GM23338 (cell line): ENCODE measurements around the gene CCDC91. TPM values are rescaled to one million over a fixed set of nuclear protein-coding genes. Genes with fewer than 3 reads are reported as not detected.

Source experiments
- ATAC-seq: fragments of 200-7000 bp; cut with Tn5 transposase; 3 replicates; pipeline ENCODE4 v1.9.1; 2020
- DNase-seq: peaks from one replicate; pipeline ENCODE4 v3.0.0-alpha.2; 2015; ENCODE audit warnings: low spot score
- H2AFZ ChIP-seq: fragments of 200-600 bp; sonication (generic); 2 replicates; pipeline ENCODE4 v1.8.0; 2016; ENCODE audit warnings: antibody characterized with exemption, mild to moderate bottlenecking, moderate library complexity
- H3F3A ChIP-seq: fragments of 200-600 bp; sonication (generic); replicated peaks from 2 replicates; pipeline ENCODE4 v1.8.0; 2017; ENCODE audit warnings: antibody characterized with exemption, mixed run types, low read depth
- H3K27ac ChIP-seq: fragments of 200-600 bp; sonication (generic); 2 replicates; pipeline ENCODE4 v1.6.1; 2016; ENCODE audit warnings: low read depth
- H3K27me3 ChIP-seq: fragments of 200-600 bp; sonication (generic); 2 replicates; pipeline ENCODE4 v1.8.0; 2016; ENCODE audit warnings: mild to moderate bottlenecking, mixed run types, moderate library complexity; ENCODE audit not compliant: insufficient read depth
- H3K36me3 ChIP-seq: fragments of 200-600 bp; sonication (generic); 2 replicates; pipeline ENCODE4 v1.8.0; 2016; ENCODE audit warnings: mild to moderate bottlenecking; ENCODE audit not compliant: insufficient read depth
- H3K4me1 ChIP-seq: fragments of 200-600 bp; sonication (generic); 2 replicates; pipeline ENCODE4 v1.8.0; 2016; ENCODE audit warnings: mild to moderate bottlenecking, moderate library complexity; ENCODE audit not compliant: insufficient read depth
- H3K4me2 ChIP-seq: fragments of 200-600 bp; sonication (generic); 2 replicates; pipeline ENCODE4 v1.7.1; 2017; ENCODE audit warnings: mixed run types
- H3K4me3 ChIP-seq: fragments of 200-600 bp; sonication (generic); 2 replicates; pipeline ENCODE4 v1.6.1; 2016; ENCODE audit warnings: mixed run types
- H3K79me2 ChIP-seq: fragments of 200-600 bp; sonication (generic); replicated peaks from 2 replicates; pipeline ENCODE4 v1.8.0; 2017; ENCODE audit warnings: mild to moderate bottlenecking; ENCODE audit not compliant: insufficient read depth
- H3K9me2 ChIP-seq: fragments of 200-600 bp; sonication (generic); 2 replicates; pipeline ENCODE4 v1.8.0; 2017; ENCODE audit not compliant: insufficient read depth
- H4K20me1 ChIP-seq: fragments of 200-600 bp; sonication (generic); replicated peaks from 2 replicates; pipeline ENCODE4 v1.8.0; 2017; ENCODE audit warnings: mild to moderate bottlenecking; ENCODE audit not compliant: insufficient read depth
- H3K27ac Mint-ChIP-seq: 2 replicates; pipeline ENCODE4 v1.8.0; 2020; ENCODE audit warnings: inconsistent platforms, mild to moderate bottlenecking, moderate library complexity, mixed read lengths
- H3K27me3 Mint-ChIP-seq: 3 replicates; pipeline ENCODE4 v1.8.0; 2022; ENCODE audit warnings: low read depth, mild to moderate bottlenecking, moderate library complexity, mixed read lengths, inconsistent platforms; ENCODE audit not compliant: insufficient read depth, poor library complexity
- H3K36me3 Mint-ChIP-seq: 3 replicates; pipeline ENCODE4 v1.8.0; 2021; ENCODE audit warnings: low read depth, mild to moderate bottlenecking, inconsistent platforms, moderate library complexity, mixed read lengths
- H3K4me1 Mint-ChIP-seq: 3 replicates; pipeline ENCODE4 v1.8.0; 2020; ENCODE audit warnings: mild to moderate bottlenecking, inconsistent platforms, mixed read lengths
- H3K4me3 Mint-ChIP-seq: 3 replicates; pipeline ENCODE4 v1.8.0; 2021; ENCODE audit warnings: moderate library complexity, mild to moderate bottlenecking, inconsistent platforms, mixed read lengths
- H3K9me3 Mint-ChIP-seq: 3 replicates; pipeline ENCODE4 v1.8.0; 2020; ENCODE audit warnings: moderate library complexity, mild to moderate bottlenecking, inconsistent platforms, mixed read lengths
- CREB1 ChIP-seq: fragments of 250-450 bp; sonication (Bioruptor Pico); IDR thresholded peaks from 2 replicates; pipeline ENCODE4 v1.5.0; 2020; ENCODE audit warnings: low read depth, mild to moderate bottlenecking, moderate library complexity
- CTCF ChIP-seq, 2 experiments: fragments of 200-600 bp in 1 of 2; sonication (generic) in 1 of 2; conservative IDR thresholded peaks; 2 replicates each; pipeline versions ENCODE4 v1.5.1 to v1.6.1; 2016 to 2017; ENCODE audit warnings: antibody characterized with exemption in 2 of 2, low read depth in 2 of 2, mild to moderate bottlenecking in 2 of 2, moderate library complexity in 1 of 2
- ETS1 ChIP-seq: IDR thresholded peaks from 2 replicates; pipeline ENCODE4 v1.6.1; 2016; ENCODE audit warnings: antibody characterized with exemption
- EZH2 ChIP-seq: fragments of 200-600 bp; sonication (generic); IDR thresholded peaks from one replicate; pipeline ENCODE4 v1.8.0; 2017; ENCODE audit warnings: antibody characterized with exemption, mild to moderate bottlenecking, low read depth; ENCODE audit not compliant: unreplicated experiment
- JUNB ChIP-seq: IDR thresholded peaks from one replicate; pipeline ENCODE4 v1.6.1; 2016; ENCODE audit warnings: antibody characterized with exemption; ENCODE audit not compliant: unreplicated experiment
- POLR2AphosphoS5 ChIP-seq: IDR thresholded peaks from 2 replicates; pipeline ENCODE4 v1.6.1; 2016; ENCODE audit warnings: antibody characterized with exemption, low read depth
- REST ChIP-seq: IDR thresholded peaks from one replicate; pipeline ENCODE4 v1.6.1; 2018; ENCODE audit warnings: antibody characterized with exemption; ENCODE audit not compliant: unreplicated experiment
- ZNF114 ChIP-seq: fragments of 250-450 bp; sonication (Bioruptor Pico); IDR thresholded peaks from 2 replicates; pipeline ENCODE4 v1.5.0; 2020; ENCODE audit warnings: mild to moderate bottlenecking, moderate library complexity
- ZNF331 ChIP-seq: fragments of 250-450 bp; sonication (Bioruptor Pico); IDR thresholded peaks from 2 replicates; pipeline ENCODE4 v1.5.0; 2020; ENCODE audit warnings: low read depth, mild to moderate bottlenecking, moderate library complexity
- polyA plus RNA-seq: library from polyadenylated mRNA; unstranded; fragments of >200 nt; fragmentation: Nextera tagmentation; extraction: Ambion mirVana; gene quantifications from 2 replicates; pipeline ENCODE4 v1.2.1, GENCODE V29; 2016
- total RNA-seq: library from RNA; depleted of rRNA; stranded (reverse); fragments of >200 nt; shearing (Covaris generic); gene quantifications from 2 replicates; pipeline ENCODE4 v1.2.3, GENCODE V29; 2014

Gene CCDC91
- total and polyA plus RNA-seq, 2 experiments from 2014 or later, result 24.7 to 48.7 TPM

DNA sequence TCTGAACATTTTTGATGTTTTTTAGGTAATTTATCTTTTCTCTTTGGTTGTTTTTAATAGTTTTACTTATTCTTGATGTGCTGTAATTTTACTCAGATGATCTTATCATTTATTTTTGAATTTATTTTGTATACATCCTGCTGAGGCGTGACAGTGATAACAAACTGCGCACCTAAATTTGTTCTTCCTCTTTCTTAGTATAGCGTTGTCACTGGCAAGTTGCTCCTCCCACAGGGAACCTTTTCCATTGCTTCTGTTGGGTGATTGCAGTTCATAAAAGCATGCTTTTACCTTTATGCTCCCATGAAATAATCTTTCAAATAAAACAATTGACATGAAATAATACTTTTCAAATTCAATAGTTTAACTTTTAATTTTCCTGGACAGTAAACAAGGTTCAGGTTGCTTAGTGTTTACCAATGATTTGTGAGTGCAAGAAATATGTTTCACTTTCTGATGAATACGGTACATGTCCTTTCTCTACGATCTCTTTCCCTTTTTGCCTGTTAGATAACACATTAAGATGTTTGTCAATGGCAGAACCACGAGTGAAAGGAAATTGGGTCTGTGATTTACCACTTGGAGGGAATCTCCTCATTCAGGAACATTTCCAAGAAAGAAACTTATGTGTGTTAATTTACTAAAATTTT is 223.3 kb downstream of the CCDC91 start (continued):
- no peak for TF ChIP-seq REST

- Histone ChIP-seq H4K20me1 (no peaks in the 10 kb centered on the region), H3F3A (no peaks in the 10 kb centered on the region), H2AFZ (no peak overlapping the region), H3K27ac (peak overlapping the region; percentile 33), H3K4me2 (peak overlapping the region; percentile 33), H3K9me2 (no peaks in the 10 kb centered on the region), H3K4me3 (no peak overlapping the region), H3K4me1 (peaks cover 19% of the 10 kb centered on the region), H3K27me3 (no peaks in the 10 kb centered on the region), H3K36me3 (no peaks in the 10 kb centered on the region), H3K79me2 (no peaks in the 10 kb centered on the region)
- H3K4me3 Mint-ChIP-seq, result no peak overlapping the region; the same call in 2 of the 3 replicates
- H3K4me1 Mint-ChIP-seq, result peaks cover 20% of the 10 kb centered on the region
- peak overlapping the region; percentile 89 for H3K27ac Mint-ChIP-seq
- TF ChIP-seq POLR2AphosphoS5 (no peak), ETS1 (no peak), ZNF331 (CRISPR knock-in tag) (no peak), EZH2 (no peak), CREB1 (CRISPR knock-in tag) (no peak), JUNB (no peak), ZNF114 (CRISPR knock-in tag) (no peak)
- no peaks in the 10 kb centered on the region for H3K9me3 Mint-ChIP-seq
- ATAC-seq (peak; percentile 47; the same call in 2 of the 3 replicates), DNase-seq (peak; percentile 38)
- no peaks in the 10 kb centered on the region for H3K27me3 Mint-ChIP-seq
- H3K36me3 Mint-ChIP-seq, result peaks cover 15% of the 10 kb centered on the region
Observed at GRCh38 chr12:28415755-28416154, 225.5 kb downstream of the CCDC91 start.

DNA sequence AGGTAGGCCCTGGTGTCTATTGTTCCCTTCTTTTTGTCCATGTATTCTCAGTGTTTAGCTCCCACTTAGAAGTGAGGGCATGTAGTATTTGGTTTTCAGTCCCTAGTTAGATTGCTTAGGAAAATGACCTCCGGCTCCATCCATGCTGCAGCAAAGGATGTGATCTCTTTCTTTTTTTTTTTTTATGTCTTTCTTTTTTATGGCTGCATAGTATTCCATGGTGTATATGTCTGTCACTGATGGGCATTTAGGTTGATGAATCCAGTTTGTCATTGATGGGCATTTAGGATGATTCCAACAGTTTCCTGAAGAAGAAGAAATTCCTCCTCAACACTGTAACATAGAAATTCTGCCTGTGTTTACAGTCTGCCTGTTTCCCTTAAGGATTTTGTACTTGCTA is 231.1 kb downstream of the CCDC91 start:
- Mint-ChIP-seq H3K4me3 (no peak overlapping the region), H3K9me3 (no peaks in the 10 kb centered on the region; the same call in 2 of the 3 replicates), H3K4me1 (peaks cover 11% of the 10 kb centered on the region), H3K36me3 (peaks cover 10% of the 10 kb centered on the region; the same call in 2 of the 3 replicates), H3K27ac (no peak overlapping the region), H3K27me3 (no peaks in the 10 kb centered on the region)
- no peak overlapping the region for H2AFZ ChIP-seq
- no peak overlapping the region for H3K4me2 ChIP-seq
- H3K4me3 ChIP-seq, result no peak overlapping the region
- H3K36me3 ChIP-seq, result no peaks in the 10 kb centered on the region
- no peak overlapping the region for H3K27ac ChIP-seq
- H3K4me1 ChIP-seq, result peaks cover 9% of the 10 kb centered on the region
- no peaks in the 10 kb centered on the region for H4K20me1 ChIP-seq
- DNase-seq, result no peak
- H3K79me2 ChIP-seq, result no peaks in the 10 kb centered on the region
- ATAC-seq, result no peak
- H3K27me3 ChIP-seq, result no peaks in the 10 kb centered on the region
- no peaks in the 10 kb centered on the region for H3F3A ChIP-seq
- H3K9me2 ChIP-seq, result no peaks in the 10 kb centered on the region
- TF ChIP-seq ETS1, result no peak
- no peak for TF ChIP-seq REST
- no peak for TF ChIP-seq ZNF114 (CRISPR knock-in tag)
- TF ChIP-seq CTCF (conservative IDR thresholded peaks at IDR 0.05; ENCODE audit: low read depth in 2 of 2), result no peak
